ENCODE data around the gene TRIM50. TPM values are rescaled to one million over a fixed set of nuclear protein-coding genes. Genes with fewer than 3 reads are reported as not detected.

TRIM50 gene
- total RNA-seq, 1 donor from 2014 or later = 0.05 TPM

Other genes starting within 250 kb of the TRIM50 start
- gene SPDYE9, start 242.0 kb downstream of the TRIM50 start, total RNA-seq = not detected in 2 replicates
- 20.1 and 50.7 TPM in 2 replicates for gene NSUN5, start 19.3 kb downstream of the TRIM50 start, total RNA-seq
- not detected in 2 replicates for gene FKBP6, start 79 bp upstream of the TRIM50 start, total RNA-seq
- gene FZD9, start 105.7 kb upstream of the TRIM50 start, total RNA-seq = 0.15 and 0.35 TPM in 2 replicates
- 34.7 and 66.4 TPM in 2 replicates for gene BAZ1B, start 194.2 kb upstream of the TRIM50 start, total RNA-seq
- 21.7 and 23.4 TPM in 2 replicates for gene BCL7B, start 229.6 kb upstream of the TRIM50 start, total RNA-seq